HepG2 (cell line): Measurements from ENCODE around the gene RAPGEF2. TPM values are rescaled to one million over a fixed set of nuclear protein-coding genes. Genes with fewer than 3 reads are reported as not detected.

ENCODE experiments used
- ATAC-seq: fragments of 200-7000 bp; cut with Tn5 transposase; 3 replicates; pipeline ENCODE4 v1.9.1; 2020; ENCODE audit warnings: mild to moderate bottlenecking, moderate library complexity
- BruUV-seq: library from RNA; stranded (reverse); fragments of 400-500 nt; replicated peaks from 2 replicates; lab custom pipeline; 2021; lab: Mats Ljungman, UMichigan
- CTCF ChIA-PET: fragments of 300-600 bp; formaldehyde crosslinking; extraction: SDS; loops from one replicate; lab custom pipeline; 2021; ENCODE audit warnings: low total read pairs, inconsistent platforms, low intra/inter-chr PET ratio; lab: Yijun Ruan, JAX
- POLR2A ChIA-PET: fragments of 350-600 bp; sonication (Branson Sonifier 250); formaldehyde crosslinking; loops from one replicate; lab custom pipeline; 2020; ENCODE audit warnings: antibody characterized with exemption, inconsistent platforms; lab: Yijun Ruan, JAX
- DNase-seq: peaks from one replicate; pipeline ENCODE4 v3.0.0-alpha.2; 2015; ENCODE audit warnings: low spot score
- FAIRE-seq: peaks from 3 replicates; lab custom pipeline; 2011; peaks lifted over from hg19 to GRCh38; lab: Jason Lieb, UNC
- H2AFZ ChIP-seq: one replicate; pipeline ENCODE4 v1.6.1; 2011; ENCODE audit warnings: low read length, inconsistent platforms
- H3K27ac ChIP-seq: fragments of 300-600 bp; 3 replicates; pipeline ENCODE4 v1.8.0; 2011; ENCODE audit warnings: mixed run types, mild to moderate bottlenecking, mixed read lengths, low read length, inconsistent platforms; ENCODE audit not compliant: insufficient read depth; ENCODE audit errors: extremely low read length
- H3K27me3 ChIP-seq, 2 experiments: fragments of 200-600 bp in 1 of 2; 2 replicates in 1 of 2; 3 replicates in 1 of 2; pipeline versions ENCODE4 v1.6.0 to v1.8.0; 2011; ENCODE audit warnings: low read length in 2 of 2, mild to moderate bottlenecking in 2 of 2, moderate library complexity in 2 of 2, inconsistent platforms in 1 of 2; ENCODE audit not compliant: insufficient read depth in 2 of 2, control insufficient read depth in 1 of 2
- H3K36me3 ChIP-seq, 2 experiments: fragments of 200-600 bp in 1 of 2; replicated peaks in 1 of 2; 2 replicates in 1 of 2; 3 replicates in 1 of 2; pipeline versions ENCODE4 v1.5.1 to v1.8.0; 2011; ENCODE audit warnings: low read length in 2 of 2, inconsistent platforms in 1 of 2; ENCODE audit not compliant: insufficient read depth in 2 of 2, control insufficient read depth in 1 of 2
- H3K4me1 ChIP-seq: 2 replicates; pipeline ENCODE4 v1.5.1; 2012; ENCODE audit warnings: low read length, inconsistent platforms; ENCODE audit not compliant: insufficient read depth
- H3K4me2 ChIP-seq: 2 replicates; pipeline ENCODE4 v1.6.0; 2011; ENCODE audit warnings: low read depth, low read length, inconsistent platforms
- H3K4me3 ChIP-seq, 3 experiments: fragments of 200-600 bp in 1 of 3; sonication (generic), shearing (Covaris generic) in 1 of 3; replicated peaks in 1 of 3; 2 replicates each; pipeline ENCODE4 v1.5.1; 2011 to 2016; ENCODE audit warnings: low read length in 3 of 3, inconsistent platforms in 2 of 3, low read depth in 2 of 3, mild to moderate bottlenecking in 2 of 3, control low read depth in 1 of 3, mixed read lengths in 1 of 3; ENCODE audit not compliant: insufficient read depth in 1 of 3
- H3K79me2 ChIP-seq: one replicate; pipeline ENCODE4 v1.6.1; 2011; ENCODE audit warnings: low read length, inconsistent platforms; ENCODE audit not compliant: insufficient read depth
- H3K9ac ChIP-seq: 2 replicates; pipeline ENCODE4 v1.6.0; 2011; ENCODE audit warnings: mild to moderate bottlenecking, low read depth, low read length, inconsistent platforms; ENCODE audit not compliant: insufficient read depth
- H3K9me3 ChIP-seq: 2 replicates; pipeline ENCODE4 v1.5.1; 2012; ENCODE audit warnings: mild to moderate bottlenecking, low read length
- H4K20me1 ChIP-seq: 2 replicates; pipeline ENCODE4 v1.6.0; 2011; ENCODE audit warnings: inconsistent platforms, mild to moderate bottlenecking, low read length, moderate library complexity; ENCODE audit not compliant: insufficient read depth
- HDAC6 ChIP-seq: fragments of 200-600 bp; sonication (generic); IDR thresholded peaks from 2 replicates; pipeline ENCODE4 v1.7.0; 2017; ENCODE audit warnings: mild to moderate bottlenecking, antibody characterized with exemption, low read length, low read depth
- HOXD1 ChIP-seq: sonication (generic); formaldehyde crosslinking; IDR thresholded peaks from 2 replicates; pipeline ENCODE4 v1.5.0; 2020; ENCODE audit warnings: missing genetic modification reagents
- IKZF1 ChIP-seq: fragments of 450-650 bp; IDR thresholded peaks from 2 replicates; pipeline ENCODE4 v1.7.1; 2016
- KDM3A ChIP-seq: IDR thresholded peaks from 2 replicates; pipeline ENCODE4 v1.6.1; 2018; ENCODE audit warnings: low read depth, missing compliant biosample characterization
- RFX5 ChIP-seq: IDR thresholded peaks from 2 replicates; pipeline ENCODE4 v1.6.1; 2011; ENCODE audit warnings: low read depth, low read length, improper control_type of control experiment
- TCF7L2 ChIP-seq: IDR thresholded peaks from 2 replicates; pipeline ENCODE4 v1.6.1; 2011; ENCODE audit warnings: mild to moderate bottlenecking, low read depth, low read length, moderate library complexity
- ZNF407 ChIP-seq: sonication (generic); formaldehyde crosslinking; IDR thresholded peaks from one replicate; pipeline ENCODE4 v1.5.1; 2020; ENCODE audit warnings: mild to moderate bottlenecking, missing genetic modification reagents; ENCODE audit errors: not compliant biosample characterization
- ZNF772 ChIP-seq: sonication (generic); formaldehyde crosslinking; IDR thresholded peaks from 2 replicates; pipeline ENCODE4 v1.5.0; 2020; ENCODE audit warnings: mild to moderate bottlenecking, missing genetic modification reagents
- in situ Hi-C: cut with HindIII; loops from 2 replicates; pipeline ENCODE4 v1.10.0; 2017; ENCODE audit warnings: low pct_unique_long_range_greater_than_20kb; ENCODE audit not compliant: extremely low pct_ligation_motif_present
- intact Hi-C: fragments of 100-400 bp; cut with micrococcal nuclease; formaldehyde crosslinking; loops from one replicate; pipeline ENCODE4 v1.10.0; 2022; ENCODE audit not compliant: unreplicated experiment
- polyA plus RNA-seq, 8 experiments: library from polyadenylated mRNA; depleted of rRNA in 3 of 8; stranded (reverse) in 7 of 8; unstranded in 1 of 8; fragments of >200 nt; fragmentation: Illumina TruSeq in 4 of 8; extraction: Trizol in 4 of 8; gene quantifications; 2 replicates each; pipeline versions ENCODE4 v1.2.1 to v1.2.3, GENCODE V29; 2011 to 2016; ENCODE audit warnings: low read depth in 4 of 8, missing spikeins in 1 of 8, mixed read lengths in 1 of 8; ENCODE audit not compliant: insufficient read depth in 1 of 8
- total RNA-seq, 5 experiments: library from RNA; depleted of rRNA; stranded (reverse); fragments of >200 nt; fragmentation: Illumina TruSeq; extraction: Trizol; gene quantifications; 2 replicates each; pipeline ENCODE4 v1.2.3, GENCODE V29; 2016; ENCODE audit warnings: low read depth in 1 of 5
- TF ChIP-seq, protein P1 (sequence below): sonication (generic); formaldehyde crosslinking; IDR thresholded peaks from 2 replicates; pipeline ENCODE4 v1.4.0; 2020; ENCODE audit warnings: missing genetic modification reagents
- TF ChIP-seq, protein P2 (sequence below): sonication (generic); formaldehyde crosslinking; IDR thresholded peaks from 2 replicates; pipeline ENCODE4 v1.9.0; 2021; ENCODE audit warnings: missing genetic modification reagents, mild to moderate bottlenecking, borderline replicate concordance
- TF ChIP-seq, protein P3 (sequence below): sonication (generic); formaldehyde crosslinking; IDR thresholded peaks from 2 replicates; pipeline ENCODE4 v1.5.1; 2020; ENCODE audit warnings: missing genetic modification reagents, mild to moderate bottlenecking, borderline replicate concordance

RAPGEF2 gene
- total and polyA plus RNA-seq, 2 of the 13 experiments (the other 11 are each of a cell fraction or from before 2014, with no cell fraction given): 19.2 to 23.0 TPM

GRCh38 chr4:159155119-159155518 is 52.2 kb downstream of the RAPGEF2 start (continued):
- no peak for TF ChIP-seq ZNF407 (CRISPR knock-in tag)
- no peak for TF ChIP-seq TCF7L2

DNA sequence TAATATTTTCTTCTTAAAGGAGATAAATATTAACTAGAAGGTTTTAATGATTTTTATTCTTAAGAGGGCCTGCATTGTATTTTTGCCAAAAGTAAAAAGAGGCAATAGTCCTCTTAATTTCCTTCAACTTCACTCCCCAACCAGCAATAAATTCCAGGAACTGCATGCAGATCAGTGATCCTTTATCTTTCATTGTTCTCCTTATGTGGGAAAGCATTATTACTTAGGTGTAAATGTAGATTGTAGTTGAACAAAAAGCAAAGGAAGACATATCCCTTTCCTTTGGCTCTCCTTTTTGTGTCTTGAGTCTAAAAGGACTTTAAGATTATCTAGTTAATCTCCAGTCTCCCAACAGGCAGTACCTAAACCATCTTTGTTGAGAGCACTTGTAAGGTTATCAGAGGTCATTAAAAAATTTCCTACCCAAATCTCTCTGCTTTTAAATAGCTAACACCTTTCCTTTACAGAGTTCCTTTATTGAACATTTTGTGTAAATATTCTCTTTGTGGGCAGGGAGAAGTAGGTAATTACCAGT is 55.3 kb downstream of the RAPGEF2 start:
- Histone ChIP-seq H3K4me2 (no peak overlapping the region), H3K27me3 (no peaks in the 10 kb centered on the region), H3K9ac (no peak overlapping the region), H3K79me2 (peaks cover 13% of the 10 kb centered on the region), H3K4me1 (peaks cover 23% of the 10 kb centered on the region), H3K4me3 (no peak overlapping the region), H2AFZ (no peak overlapping the region), H3K36me3 (no peaks in the 10 kb centered on the region), H4K20me1 (no peaks in the 10 kb centered on the region), H3K27ac (no peak overlapping the region), H3K9me3 (no peaks in the 10 kb centered on the region)
- DNase-seq (no peak), FAIRE-seq (no peak), ATAC-seq (no peak)
- intact Hi-C loops (no loop called here), in situ Hi-C loops (no loop called here)
- BruUV-seq: no TSS peak
- ChIA-PET CTCF (no interaction called here), POLR2A (no interaction called here)
- TF ChIP-seq, protein P1, sequence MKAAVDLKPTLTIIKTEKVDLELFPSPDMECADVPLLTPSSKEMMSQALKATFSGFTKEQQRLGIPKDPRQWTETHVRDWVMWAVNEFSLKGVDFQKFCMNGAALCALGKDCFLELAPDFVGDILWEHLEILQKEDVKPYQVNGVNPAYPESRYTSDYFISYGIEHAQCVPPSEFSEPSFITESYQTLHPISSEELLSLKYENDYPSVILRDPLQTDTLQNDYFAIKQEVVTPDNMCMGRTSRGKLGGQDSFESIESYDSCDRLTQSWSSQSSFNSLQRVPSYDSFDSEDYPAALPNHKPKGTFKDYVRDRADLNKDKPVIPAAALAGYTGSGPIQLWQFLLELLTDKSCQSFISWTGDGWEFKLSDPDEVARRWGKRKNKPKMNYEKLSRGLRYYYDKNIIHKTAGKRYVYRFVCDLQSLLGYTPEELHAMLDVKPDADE (CRISPR knock-in tag): no peak
- TF ChIP-seq RFX5: no peak
- TF ChIP-seq, protein P2, sequence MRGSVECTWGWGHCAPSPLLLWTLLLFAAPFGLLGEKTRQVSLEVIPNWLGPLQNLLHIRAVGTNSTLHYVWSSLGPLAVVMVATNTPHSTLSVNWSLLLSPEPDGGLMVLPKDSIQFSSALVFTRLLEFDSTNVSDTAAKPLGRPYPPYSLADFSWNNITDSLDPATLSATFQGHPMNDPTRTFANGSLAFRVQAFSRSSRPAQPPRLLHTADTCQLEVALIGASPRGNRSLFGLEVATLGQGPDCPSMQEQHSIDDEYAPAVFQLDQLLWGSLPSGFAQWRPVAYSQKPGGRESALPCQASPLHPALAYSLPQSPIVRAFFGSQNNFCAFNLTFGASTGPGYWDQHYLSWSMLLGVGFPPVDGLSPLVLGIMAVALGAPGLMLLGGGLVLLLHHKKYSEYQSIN: no peak
- no peak for TF ChIP-seq HOXD1
- TF ChIP-seq HDAC6: no peak
- TF ChIP-seq ZNF772 (CRISPR knock-in tag): no peak
- TF ChIP-seq, protein P3, sequence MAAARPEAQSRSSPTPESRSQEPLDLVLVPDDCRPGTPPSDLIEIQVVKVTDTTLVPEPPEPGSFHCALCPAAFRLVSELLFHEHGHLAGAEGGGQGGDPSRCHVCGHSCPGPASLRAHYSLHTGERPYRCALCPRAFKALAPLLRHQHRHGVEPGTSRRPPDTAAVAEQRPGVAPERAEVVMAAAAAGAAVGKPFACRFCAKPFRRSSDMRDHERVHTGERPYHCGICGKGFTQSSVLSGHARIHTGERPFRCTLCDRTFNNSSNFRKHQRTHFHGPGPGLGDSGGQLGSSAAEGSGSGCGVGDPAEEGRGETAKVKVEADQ (CRISPR knock-in tag): no peak
- TF ChIP-seq IKZF1: no peak
- TF ChIP-seq KDM3A: no peak
